ENCODE measurements around the gene DENND1A.
"Not testable (repeated sequence)": the region's sequence is repeated elsewhere in the genome, so short reads cannot be mapped to it uniquely, and the experiment has no call there.

The DENND1A gene

DNA sequence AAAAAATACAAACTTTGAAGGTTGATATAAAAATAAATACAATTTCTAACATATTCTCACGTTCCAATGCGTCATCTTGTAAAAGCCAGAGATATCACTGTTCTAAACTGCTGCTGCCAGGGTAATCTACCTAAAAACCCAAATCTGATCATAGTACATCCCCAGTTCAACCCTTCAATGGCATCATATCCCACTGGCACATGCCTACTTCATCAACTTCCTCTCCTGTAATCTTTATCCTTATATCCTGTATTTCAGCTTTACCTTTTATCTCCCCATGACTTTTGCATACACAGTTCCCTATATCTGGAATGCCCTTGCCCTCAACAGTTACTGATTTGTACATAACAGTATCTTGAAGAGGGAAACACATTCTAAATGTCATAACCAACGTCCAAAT is 7.5 kb downstream of the DENND1A start:
- no peak for DNase-seq

DNA sequence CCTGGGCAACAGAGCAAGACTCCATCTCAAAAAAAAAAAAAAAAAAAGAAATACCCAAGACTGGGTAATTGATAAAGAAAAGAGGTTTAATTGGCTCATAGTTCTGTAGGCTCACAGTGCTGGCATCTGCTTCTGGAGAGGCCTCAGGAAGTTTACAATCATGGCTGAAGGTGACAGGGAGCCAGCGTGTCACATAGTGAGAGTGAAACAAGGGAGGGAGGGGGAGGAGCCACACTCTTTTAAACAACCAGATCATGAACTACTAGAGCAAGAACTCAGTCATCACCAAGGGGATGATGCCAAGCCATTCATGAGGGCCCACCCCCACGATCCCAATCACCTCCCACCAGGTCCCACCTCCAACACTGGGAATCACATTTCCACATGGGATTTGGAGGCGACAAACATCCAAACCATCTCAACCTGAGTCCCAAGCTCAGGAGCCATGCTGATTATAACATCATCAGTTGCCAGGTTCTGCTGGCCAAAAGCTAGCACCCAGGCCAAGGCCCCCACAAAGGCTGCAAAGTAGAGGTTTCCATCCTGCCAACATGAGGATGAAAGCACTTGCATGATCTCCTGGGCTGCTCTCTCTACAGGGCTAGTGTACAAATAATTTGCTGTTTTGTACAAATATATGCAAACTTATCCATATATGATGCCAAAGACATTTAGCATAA is 15.3 kb downstream of the DENND1A start:
- no peak for DNase-seq

DNA sequence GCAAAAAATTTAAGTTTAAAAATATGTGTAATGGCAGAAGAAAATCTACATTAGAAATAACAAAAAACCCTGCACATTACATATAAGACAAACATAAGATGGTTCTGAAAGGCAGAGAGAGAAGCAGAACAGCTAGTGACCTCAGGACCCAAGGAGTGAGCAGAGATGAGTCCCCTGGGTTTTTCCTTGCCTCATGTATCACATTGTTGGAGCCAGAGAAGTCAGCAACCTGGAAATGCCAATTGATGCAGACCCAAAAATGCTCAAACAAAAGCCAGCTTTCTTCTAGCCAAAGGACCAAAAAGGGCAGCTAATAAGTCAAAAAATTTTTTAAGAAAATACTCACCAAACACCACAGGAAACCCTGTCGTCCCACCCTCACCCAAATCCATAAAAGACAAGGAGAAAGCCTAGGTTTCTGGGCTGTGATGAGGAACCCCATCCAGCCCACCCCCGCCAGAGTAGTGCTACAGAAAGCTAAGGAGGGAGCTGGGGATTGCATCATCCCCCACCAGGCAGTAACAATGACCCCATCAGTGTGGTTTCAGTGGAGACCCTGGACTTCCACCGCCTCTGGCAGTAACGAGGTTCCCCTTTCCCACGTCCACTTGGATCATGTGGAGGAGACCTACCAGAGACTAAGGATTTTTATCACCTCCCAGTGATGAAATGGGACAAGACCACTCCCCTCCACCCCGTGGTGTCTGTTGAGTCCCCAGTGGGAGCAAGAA is 17.6 kb downstream of the DENND1A start:
- DNase-seq: peak; percentile 22

DNA sequence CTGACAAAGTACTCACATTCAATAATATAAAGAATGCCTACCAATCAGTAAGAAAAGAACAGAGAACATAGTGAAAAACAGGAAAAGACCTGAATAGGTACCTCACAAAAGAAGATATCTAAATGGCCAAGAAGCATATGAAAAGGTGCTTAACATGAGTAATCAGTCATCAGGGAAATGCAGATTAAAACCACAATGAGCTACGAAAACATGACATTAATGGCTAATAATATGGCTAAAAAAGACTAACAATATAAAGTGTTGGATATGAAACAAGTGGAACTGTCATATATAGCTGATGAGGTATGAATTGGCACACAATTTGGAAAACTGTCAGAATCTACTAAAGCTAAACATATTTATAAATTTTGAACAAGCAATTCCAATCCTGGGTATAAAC is 18.9 kb downstream of the DENND1A start:
- no peak for DNase-seq

DNA sequence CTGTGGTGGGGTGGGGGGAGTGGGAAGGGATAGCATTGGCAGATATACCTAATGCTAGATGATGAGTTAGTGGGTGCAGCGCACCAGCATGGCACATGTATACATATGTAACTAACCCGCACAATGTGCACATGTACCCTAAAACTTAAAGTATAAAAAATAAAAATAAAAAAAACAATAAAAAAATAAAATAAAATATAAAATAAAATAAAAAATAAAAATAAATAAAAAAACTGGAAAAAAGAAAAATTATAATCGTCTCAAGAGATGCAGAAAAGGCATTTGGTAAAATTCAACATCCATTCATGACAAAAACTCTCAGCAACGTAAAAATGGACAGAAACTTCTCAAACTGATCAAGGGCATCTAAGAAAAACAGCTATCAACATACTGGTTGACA is 20.7 kb downstream of the DENND1A start:
- not testable (repeated sequence) for DNase-seq

DNA sequence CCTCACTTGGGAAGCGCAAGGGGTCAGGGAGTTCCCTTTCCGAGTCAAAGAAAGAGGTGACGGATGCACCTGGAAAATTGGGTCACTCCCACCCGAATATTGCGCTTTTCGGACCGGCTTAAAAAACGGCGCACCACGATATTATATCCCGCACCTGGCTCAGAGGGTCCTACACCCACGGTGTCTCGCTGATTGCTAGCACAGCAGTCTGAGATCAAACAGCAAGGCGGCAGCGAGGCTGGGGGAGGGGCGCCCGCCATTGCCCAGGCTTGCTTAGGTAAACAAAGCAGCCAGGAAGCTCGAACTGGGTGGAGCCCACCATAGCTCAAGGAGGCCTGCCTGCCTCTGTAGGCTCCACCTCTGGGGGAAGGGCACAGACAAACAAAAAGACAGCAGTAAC is 26.4 kb downstream of the DENND1A start:
- not testable (repeated sequence) for DNase-seq

DNA sequence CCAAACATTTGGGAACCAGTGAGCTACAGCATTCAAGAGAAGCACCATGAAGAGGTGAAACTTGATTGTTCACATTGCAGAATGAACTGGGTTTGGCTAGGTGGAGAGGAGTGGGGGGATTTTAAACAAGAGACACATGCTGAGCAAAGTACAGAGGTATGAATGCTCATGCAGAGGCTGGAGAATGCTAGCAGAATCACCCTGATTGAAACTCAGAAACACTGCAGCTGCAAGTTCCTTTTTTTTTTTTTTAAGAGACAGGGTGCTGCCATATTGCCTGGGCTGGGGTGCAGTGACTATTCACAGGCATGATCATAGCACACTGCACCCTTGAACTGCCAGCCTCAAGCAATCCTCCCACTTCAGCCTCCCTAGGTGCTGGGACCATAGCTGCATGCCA is 35.1 kb downstream of the DENND1A start:
- no peak for DNase-seq

DNA sequence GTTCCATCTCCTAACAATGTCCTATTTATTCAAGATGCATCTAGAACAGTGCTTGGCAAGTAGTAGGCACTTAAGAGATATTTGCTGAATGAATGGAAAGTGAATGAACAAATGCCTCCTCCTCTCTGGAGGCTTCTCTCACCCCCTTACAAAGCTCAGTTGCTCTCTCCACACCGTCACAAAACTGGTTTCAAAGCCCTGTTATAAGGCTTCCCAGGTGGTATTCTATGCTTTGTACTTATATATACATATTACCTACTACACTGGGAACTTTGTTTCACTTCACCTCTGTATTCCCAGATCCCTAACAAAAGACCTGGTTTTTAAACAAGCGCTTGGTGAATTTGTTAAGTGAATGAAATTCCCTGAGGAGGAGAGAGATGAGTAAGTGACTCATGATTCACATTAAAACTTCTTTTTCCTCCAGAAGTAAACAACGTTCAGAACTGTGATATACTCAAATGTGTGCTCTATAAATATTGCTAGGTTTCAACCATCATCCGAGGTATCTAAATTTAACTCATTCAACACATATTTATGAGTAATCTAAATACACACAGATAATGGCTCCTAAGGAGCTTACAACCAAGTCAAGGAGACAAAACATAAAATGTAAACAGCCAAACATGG is 36.0 kb downstream of the DENND1A start:
- DNase-seq: no peak

DNA sequence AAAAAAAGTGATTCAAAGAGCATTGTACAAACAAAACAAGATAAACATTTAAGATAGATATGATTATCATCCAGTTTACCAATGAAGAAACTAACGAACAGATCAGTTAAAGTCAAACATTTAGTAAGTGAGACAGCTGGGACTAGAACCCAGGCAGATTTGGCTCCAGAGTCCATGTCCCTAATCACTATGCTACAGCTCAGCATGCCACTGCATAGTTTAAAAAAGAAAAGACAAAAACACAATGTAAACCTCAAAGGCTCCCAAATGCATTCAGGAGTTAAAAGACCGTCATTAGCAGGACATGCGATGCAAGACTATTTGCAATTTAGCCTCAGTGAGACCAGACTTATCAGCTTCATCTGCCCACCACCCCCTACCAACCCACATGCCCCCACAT is 36.8 kb downstream of the DENND1A start:
- no peak for DNase-seq

DNA sequence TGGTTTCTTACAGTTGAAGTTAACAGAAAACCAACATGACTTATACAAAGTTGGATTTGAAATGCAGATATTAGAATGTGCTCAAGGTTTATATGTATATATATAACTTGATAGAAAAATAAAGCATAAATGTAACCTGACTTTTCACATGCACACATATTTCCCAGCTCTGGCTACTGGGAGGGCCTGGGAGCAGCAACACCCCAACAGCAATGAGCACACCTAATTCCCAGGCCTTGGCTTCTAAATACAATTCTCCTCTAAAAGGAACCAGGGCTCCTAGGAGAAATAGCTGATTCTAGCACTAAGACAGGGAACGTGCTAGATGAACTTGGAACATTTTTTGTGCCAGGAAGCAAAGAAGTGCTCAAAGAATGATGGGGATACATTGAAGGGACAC is 42.1 kb downstream of the DENND1A start:
- DNase-seq: no peak

DNA sequence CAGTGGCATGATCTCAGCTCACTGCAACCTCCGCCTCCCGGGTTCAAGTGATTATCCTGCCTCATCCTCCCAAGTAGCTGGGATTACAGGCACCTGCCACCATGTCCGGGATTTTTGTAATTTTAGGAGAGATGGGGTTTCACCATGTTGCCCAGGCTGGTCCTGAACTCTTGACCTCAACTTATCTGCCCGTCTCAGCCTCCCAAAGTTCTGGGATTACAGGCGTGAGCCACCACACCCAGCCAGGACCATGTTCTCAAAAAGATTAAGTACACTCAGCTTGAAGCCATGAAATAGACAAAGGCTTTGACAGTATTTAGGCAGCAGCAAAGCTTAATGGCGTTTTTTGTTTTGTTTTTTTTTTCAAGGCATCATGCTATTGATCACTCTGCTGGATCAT is 44.1 kb downstream of the DENND1A start:
- DNase-seq: peak; percentile 26

DNA sequence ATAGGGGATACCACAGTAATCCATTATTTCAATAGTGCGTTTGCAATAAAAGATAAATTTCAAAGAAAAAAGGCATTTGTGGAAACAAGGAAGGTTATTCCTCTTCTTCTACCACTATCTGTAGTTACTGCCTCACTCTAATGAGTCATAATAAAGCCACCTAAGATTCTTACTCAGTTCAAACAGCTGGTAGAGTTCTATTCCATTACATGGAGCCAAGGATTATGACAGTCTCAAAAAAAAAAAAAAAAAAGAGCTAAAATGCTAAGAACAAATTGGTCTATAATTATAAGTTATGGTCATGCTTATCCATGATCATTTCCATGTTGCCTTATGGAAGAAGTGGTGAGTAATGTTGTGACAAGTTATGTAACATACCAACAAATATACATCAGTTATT is 46.3 kb downstream of the DENND1A start:
- no peak for DNase-seq

DNA sequence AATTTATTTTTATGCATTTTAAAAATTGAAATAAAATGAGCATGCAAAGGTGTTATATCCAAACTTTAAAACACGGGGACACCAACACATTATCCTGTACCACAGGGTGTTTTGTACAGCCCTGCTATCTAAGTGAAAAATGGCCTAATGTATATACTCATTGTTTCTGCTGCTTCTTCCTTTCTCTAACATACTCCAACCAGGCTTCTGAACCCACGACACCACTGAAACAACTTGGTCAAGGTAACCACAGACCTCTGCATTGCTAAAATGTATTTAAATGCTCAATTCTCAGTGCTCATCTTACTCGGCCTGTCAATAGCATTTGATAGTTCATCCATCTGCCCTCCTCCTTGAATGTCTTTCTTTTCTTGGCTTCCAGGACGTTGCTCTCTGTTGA is 48.3 kb downstream of the DENND1A start:
- DNase-seq: no peak

DNA sequence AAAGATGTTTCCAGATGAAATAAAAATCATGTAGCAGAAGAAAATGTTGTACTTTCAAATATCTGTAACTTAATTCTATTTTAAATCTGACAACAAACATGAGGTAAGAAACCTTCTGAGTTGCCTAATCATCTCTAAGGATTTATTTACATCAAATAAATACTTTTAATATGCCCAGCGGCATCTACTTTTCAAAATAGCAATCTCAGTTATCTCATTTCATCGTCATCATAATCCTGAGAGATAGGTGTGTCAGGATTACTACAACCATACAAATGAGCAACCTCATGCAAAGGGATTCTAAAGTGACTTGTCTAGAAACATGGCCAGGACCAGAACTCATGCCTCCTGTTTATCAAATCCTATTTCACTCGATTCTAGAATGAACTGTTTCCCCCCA is 49.5 kb downstream of the DENND1A start:
- DNase-seq: no peak

DNA sequence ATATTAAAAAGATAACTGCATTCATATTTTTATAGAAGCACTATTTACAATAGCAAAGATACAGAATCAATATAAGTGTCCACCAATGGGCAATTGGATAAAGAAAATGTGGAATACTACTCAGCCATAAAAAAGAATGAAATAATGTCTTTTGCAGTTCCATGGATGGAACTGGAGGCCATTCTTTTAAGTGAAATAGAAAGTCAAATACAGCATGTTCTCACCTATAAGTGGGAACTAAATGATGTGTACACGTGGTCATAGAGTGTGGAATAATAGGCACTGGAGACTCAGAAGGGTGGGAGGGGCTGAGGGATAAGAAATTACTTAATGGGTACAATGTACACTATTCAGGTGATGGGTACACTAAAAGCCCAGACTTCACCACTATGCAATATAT is 53.2 kb downstream of the DENND1A start:
- no peak for DNase-seq

DNA sequence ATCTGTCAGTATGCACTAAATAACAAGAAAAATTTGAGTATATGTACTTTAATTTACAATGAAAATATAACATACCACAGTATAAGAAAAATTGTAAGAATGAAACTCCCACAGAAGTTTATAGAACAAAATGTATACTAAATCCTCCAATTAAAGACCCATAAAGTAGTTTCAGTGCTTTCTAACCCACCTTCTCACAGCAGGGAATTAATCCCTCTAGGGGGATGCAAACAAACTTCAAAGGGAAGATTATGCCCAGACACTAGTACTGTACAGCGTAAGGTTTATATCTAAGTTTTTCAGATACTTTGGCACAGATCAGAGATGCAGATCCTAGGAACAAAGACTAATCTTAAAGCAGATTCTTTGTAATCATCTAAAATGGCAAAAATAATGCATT is 57.2 kb downstream of the DENND1A start:
- no peak for DNase-seq

DNA sequence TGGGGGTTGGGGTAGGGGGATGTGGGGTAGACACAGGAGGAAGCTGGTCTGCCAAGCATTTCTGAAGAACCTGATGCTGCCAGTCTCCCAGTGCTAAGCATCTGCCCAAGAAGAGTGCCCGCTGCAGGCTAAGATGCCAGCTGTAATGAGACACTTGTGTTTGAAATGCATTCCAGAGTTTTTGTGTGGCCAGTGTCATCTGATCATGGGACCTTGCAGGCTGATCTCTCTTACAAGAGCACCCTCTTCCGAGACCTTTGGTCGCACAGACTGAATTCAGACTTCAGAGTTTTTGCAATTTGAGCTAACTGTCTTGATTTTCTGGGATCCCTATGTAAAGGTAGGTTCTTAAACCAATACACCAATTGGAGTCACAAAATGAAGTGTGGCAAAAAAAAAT is 58.1 kb downstream of the DENND1A start:
- DNase-seq: no peak

DNA sequence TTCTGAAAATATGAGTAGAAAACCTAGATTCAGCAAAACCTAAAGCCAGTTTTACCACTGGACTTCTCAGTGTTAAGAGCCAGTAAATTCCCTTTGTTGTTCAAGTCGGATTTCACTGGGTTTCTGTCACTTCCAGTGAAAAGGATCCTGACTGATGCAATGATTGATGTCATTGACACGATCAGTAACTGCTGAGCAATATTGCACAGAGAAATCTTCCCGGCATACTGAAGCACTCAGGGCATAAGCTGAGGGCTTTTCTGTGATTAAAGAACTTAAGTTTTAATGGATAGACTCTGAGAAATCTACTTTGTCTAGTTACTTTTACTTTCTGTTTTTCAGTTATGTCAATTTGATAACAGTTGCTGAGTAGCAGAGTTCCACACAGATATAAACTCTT is 61.9 kb downstream of the DENND1A start:
- DNase-seq: no peak

DNA sequence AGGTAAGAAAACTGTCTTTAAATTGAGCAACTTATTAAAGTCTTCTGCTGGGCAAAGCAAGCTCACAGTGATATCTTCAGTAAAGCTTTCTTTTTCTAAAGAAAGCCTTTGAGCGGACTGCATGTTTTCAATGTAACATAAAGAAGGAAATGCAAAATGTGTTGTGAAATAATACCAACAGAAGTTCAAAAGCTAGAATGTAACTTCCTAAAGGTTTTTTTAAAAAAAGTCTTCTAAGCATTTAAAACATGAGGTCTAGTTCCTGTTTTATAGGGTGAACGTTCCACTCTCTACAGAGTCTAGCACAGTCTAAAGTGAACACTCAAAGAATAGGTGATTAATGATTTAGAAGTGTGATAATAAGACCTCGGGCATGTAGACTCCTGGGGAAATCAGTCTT is 62.9 kb downstream of the DENND1A start:
- DNase-seq: peak; percentile 69

DNA sequence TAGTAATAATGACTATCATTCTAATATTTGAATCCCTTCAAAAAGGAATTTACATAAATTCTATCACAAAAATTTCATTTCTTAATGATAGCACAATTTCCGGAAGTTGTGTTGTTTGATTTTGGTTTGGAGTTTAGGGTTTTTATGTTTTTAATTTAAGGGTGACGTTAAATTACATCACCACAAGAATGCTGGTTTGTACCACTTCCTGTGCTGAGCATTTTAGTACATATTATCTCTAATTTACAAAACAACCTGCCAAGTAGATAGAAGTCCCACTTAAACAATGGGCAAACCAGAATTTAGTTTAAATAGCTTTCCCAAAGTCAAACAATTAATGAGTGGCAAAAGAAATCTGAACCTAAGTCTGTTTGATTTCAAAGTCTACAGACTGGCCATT is 63.4 kb downstream of the DENND1A start:
- DNase-seq: peak; percentile 45

DNA sequence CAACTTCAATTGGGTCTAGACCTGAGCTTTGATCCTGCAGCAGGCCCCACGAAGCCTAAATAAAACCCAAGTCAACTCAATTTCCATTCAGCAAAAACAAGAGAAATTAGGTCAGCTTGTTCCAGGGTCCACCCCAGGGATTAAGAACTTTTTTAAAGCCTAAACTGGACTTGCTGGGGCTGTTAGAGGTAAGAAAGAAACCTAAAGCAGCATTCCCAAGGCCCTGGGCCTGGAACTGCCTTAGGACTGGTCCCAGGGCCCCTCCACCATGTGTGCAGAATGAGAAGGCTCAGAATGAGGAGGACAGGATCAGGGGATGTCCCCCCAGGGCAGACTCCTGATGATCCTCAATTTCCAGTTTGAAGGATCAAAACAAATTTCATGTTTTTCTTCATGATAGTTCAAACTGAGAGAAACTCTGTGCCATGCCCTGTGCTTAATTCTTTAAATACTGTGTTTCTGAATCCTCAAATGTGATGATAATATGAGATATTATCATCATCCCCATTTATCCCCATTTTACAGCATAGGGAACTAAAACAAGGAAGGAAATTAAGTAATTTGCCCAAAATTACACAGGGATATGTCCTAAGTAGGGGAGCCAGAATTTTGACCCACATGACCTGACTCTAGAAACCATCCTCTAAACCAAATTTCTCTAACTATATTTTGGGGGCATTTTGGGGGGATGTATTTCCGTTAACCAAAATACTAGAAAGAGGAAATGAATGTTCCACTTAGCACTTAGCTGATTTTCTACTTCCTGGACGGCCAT is 64.5 kb downstream of the DENND1A start:
- DNase-seq: no peak

DNA sequence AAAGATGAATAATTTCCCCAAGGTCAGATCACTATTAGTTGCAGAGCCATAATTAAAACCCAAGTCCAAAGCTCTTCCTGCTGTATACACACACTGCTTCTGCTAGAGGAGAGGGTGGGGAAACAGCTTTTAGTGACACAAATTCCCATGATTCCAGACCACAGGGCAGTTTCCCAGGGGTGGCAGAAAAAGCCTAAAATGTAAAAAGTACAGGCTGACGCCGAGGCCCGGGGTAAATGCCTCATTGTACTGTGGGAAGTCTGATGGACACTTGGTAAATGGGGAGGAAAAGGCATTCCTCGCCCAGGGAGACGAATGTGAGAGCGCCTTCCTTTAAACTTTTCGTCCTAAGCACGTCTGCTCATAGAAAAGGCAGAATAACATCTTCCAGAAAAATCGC is 65.7 kb downstream of the DENND1A start:
- DNase-seq: no peak

DNA sequence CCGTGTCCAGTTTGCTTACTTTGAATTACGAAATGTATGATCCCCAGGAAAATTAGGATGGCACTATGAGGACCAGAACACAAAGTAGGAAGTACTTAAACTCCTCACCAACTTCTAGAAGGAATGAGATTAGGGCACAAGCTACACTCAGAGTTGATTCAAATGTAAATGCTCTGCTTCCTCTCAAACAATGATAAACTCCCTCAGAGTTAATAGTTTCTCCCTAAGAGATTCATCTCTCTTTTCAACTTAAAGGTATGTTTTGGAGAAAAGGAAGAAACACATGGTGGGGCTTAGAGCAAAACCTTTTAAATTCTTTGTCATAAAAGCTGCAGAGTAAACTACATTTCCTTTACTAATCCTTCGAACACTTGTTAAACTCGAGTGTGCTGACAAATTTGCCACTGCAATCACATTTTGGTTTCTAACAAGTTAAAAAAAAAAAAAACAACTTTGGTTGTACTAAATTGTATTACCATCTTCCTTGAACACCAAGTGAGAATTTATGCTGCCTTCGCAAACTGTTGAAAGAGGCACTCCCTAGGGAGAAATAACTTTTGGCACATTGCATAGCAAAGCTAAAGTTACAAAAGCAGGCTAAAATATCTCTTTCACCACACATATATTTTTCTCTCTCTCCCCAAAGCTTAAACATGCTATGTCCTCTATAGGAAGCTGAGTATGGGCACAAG is 66.6 kb downstream of the DENND1A start:
- no peak for DNase-seq
